Mesangial cell (primary cell): Measurements from ENCODE around the gene TM9SF1. TPM values are rescaled to one million over a fixed set of nuclear protein-coding genes. Genes with fewer than 3 reads are reported as not detected.

ENCODE experiments used
- total RNA-seq: library from RNA; depleted of rRNA; stranded (reverse); fragments of >200 nt; gene quantifications from 2 replicates; pipeline ENCODE4 v1.2.3, GENCODE V29; 2015

Gene TM9SF1
- total RNA-seq = 58.7 and 75.7 TPM in 2 replicates

GRCh38 chr14:24195186-24196070 lies at the start of gene TM9SF1:
Gene TM9SF1 (minus strand): TSS chr14:24195441. CDS start chr14:24195019, 422 bp downstream.

GRCh38 chr14:24232645-24233537 lies 37.6 kb upstream of the TM9SF1 start, which contains the start of gene GMPR2:
Gene GMPR2 (plus strand): TSS chr14:24232929. CDS start chr14:24233254, 325 bp downstream.

GRCh38 chr14:24232121-24232644 lies 36.9 kb upstream of the TM9SF1 start, which contains the start of gene NEDD8:
Gene NEDD8 (minus strand): TSS chr14:24232367. CDS start chr14:24232267, 100 bp downstream.

GRCh38 chr14:24215495-24216344 lies 20.5 kb upstream of the TM9SF1 start, which contains the start of gene MDP1:
Gene MDP1 (minus strand): TSS chr14:24216066. CDS start chr14:24215955, 111 bp downstream.

GRCh38 chr14:24212924-24213865 lies 18.0 kb upstream of the TM9SF1 start, which contains the start of gene CHMP4A:
Gene CHMP4A (minus strand): TSS chr14:24213488. CDS start chr14:24213439, 49 bp downstream.

GRCh38 chr14:24188251-24189058 lies 6.8 kb downstream of the TM9SF1 start, which contains the start of gene IPO4:
Gene IPO4 (minus strand): TSS chr14:24188816. CDS start chr14:24188787, 29 bp downstream.

GRCh38 chr14:24171422-24172260 lies 23.6 kb downstream of the TM9SF1 start, which contains the start of gene REC8:
Gene REC8 (plus strand): TSS chr14:24172080. CDS start chr14:24172553, 473 bp downstream.

GRCh38 chr14:24160850-24161804 lies 34.1 kb downstream of the TM9SF1 start, which contains the start of gene IRF9:
Gene IRF9 (plus strand): TSS chr14:24161265. CDS start chr14:24162145, 880 bp downstream.

GRCh38 chr14:24146978-24147760 lies 48.1 kb downstream of the TM9SF1 start, which contains the start of gene RNF31:
Gene RNF31 (plus strand): TSS chr14:24147498. CDS start chr14:24147699, 201 bp downstream.

GRCh38 chr14:24146453-24146977 lies 48.7 kb downstream of the TM9SF1 start, which contains the start of gene PSME2:
Gene PSME2 (minus strand): TSS chr14:24146610. CDS start chr14:24146581, 29 bp downstream.

GRCh38 chr14:24141097-24141880 lies 54.0 kb downstream of the TM9SF1 start, which contains the start of gene EMC9:
Gene EMC9 (minus strand): TSS chr14:24141591. CDS start chr14:24141304, 287 bp downstream.

